Measurements from ENCODE around the gene GAD2.

Gene GAD2

GRCh38 chr10:26318672-26319071 is 102.1 kb downstream of the GAD2 start:
- DNase-seq (ENCODE audit: low read depth): no peak

DNA sequence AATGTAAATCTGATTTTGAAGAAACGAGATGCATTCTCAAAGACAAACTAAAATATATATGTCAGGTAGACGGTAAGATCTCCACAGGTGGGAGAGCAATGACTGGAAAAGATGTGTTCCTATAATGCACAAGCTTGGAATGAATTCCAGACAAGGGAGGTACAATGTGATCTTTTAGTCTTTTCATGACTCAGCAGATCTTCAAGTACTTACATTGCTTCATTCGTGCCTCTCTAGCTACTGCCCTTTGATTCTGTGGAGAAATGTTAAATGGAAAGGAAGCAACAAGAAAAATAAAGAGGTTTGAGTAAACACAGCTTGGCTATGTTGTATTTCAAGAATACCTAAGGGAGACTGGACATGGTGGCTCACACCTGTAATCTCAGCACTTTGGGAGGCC is 106.6 kb downstream of the GAD2 start:
- no peak for DNase-seq (ENCODE audit: low read depth)

DNA sequence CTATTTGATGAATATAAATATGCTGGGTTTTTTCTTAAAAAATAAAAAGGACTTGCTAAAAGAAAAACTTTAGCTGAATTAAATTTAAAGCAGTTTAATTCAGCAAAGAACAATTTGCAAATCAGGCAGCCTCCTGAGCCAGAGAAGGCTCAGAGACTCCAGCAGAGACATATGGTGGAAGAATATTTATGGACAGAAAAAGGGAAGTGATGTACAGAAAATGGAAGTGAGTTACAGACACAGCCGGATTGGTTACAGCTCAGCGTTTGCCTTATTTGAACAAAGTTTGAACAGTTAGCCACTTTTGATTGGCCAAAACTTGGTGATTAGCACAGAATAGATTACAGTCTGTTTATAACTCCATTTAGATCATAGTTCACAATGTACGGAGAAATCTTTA is 110.3 kb downstream of the GAD2 start:
- no peak for DNase-seq (ENCODE audit: low read depth)

- DNase-seq (ENCODE audit: low read depth): no peak
Observed at GRCh38 chr10:26327811-26328210, 111.2 kb downstream of the GAD2 start.

DNA sequence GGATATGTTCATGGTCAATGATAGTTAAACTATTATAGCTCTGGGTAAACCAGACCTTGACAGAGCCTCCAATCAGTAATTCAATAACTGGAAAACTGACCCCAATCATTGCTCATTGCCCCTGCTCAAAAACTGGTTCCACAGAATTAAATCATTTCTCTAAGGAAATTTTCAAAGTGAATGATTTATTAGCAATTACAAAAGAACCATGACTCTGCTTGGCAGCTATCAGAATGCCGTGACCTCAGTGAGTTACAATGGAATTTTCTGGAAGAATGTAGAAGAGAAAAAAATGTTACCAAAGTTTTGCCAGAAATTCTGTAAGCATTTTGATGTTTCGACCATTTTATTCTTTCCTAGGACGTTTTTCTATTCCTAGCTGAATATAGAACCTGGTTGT is 114.8 kb downstream of the GAD2 start:
- no peak for DNase-seq (ENCODE audit: low read depth)

DNA sequence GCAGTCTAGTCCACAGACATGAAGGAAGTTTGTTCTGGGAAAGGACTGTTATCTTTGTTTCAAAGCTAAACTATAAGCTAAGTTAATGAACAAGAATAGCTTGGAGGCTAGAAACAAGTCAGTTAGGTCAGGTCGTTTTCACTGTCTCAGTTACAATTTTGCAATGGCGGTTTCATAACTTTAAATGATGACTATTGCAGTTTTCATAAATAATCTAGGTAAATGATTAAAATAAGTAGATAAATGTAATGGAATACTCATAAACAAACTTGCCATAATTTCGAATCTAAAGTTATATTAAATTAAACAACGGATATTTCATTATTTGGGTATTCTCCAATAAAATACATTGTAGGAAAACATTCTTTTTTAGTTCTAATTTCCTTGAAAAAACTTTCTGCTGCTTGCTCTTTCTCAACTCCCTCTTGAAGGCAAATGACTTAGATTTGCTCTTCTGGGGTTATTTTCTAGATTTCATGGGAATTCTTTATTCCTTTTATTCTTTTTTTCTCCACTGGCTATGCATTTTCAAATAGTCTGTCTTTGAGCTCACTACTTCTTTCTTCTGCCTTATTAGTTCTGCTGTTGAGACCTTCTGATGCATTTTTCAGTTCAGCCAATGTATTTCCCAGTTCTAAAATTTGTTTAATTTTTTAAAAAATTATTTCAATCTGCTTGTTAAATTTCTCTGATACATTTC is 117.8 kb downstream of the GAD2 start:
- no peak for DNase-seq (ENCODE audit: low read depth)

- DNase-seq (ENCODE audit: low read depth): peak; percentile 42
Observed at GRCh38 chr10:26334932-26335573, 118.5 kb downstream of the GAD2 start.

DNA sequence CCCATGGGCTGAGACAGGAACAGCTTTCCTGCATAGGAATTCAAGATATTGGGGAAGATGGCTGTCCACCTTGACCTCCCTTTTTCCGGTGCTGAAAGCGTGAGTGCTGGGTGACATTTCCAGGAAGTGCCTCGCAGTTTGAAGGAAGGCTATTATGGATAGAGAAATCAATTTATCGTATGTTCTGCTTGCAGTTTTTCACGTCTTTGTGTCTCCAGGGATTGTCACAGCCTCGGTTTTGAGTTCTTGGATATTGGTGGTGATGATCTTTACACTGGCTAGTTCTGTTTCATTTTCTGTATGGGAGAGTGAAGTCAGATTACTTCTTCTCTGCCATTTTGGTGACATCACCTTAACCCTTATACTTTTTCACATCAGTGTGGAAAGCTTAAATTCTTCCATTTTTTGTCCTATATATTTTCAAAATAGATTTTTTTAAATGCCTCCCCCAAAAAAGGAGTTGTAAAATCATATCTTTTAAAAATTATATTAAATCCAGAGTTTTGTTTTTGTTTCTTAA is 119.1 kb downstream of the GAD2 start:
- no peak for DNase-seq (ENCODE audit: low read depth)

DNA sequence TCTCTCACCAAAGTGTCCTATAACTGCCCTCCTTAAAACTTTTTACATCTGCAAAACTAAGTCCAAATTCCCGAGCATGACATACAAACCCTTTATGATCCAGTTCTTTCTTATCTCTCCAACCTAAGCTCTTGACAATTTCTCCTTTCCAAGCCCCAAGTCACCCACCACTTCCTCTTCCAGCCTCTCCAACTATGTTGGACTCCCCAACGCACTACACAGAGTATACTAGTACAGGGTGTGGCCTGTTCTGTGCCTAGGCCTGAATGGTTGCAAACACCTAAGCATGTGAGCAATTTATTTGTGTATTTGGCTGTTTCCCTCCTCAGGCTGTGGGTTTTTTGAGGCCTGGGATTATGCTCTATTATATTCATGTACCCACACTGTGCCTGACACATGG is 120.4 kb downstream of the GAD2 start:
- peak; percentile 18 for DNase-seq (ENCODE audit: low read depth)

- DNase-seq (ENCODE audit: low read depth): no peak
Observed at GRCh38 chr10:26341701-26342100, 125.1 kb downstream of the GAD2 start.

DNA sequence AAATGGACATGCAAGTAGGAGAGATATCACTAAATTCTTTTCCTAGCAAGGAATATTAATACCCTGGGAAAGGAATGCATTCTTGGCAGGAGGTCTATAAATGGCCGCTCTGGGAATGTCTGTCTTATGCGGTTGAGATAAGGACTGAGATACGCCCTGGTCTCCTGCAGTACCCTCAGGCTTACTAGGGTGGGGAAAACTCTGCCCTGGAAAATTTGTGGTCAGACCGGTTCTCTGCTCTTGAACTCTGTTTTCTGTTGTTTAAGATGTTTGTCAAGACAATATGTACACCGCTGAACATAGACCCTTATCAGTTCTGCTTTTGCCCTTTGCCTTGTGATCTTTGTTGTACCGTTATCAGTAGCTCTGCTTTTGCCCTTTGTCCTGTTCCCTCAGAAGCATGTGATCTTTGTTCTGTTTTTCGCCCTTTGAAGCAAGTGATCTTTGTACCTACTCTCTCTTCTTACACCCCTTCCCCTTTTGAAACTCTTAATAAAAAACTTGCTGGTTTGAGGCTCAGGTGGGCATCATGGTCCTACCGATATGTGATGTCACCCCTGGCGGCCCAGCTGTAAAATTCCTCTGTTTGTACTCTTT is 132.3 kb downstream of the GAD2 start:
- peak; percentile 48 for DNase-seq (ENCODE audit: low read depth)
